ENCODE results near the gene RDX.
A peak's percentile ranks its signal among the peaks of the same experiment; 100 is the strongest.
"Not testable (repeated sequence)": the region's sequence is repeated elsewhere in the genome, so short reads cannot be mapped to it uniquely, and the experiment has no call there.

The RDX gene

GRCh38 chr11:110272919-110273318 lies 23.5 kb downstream of the RDX start:
- DNase-seq (ENCODE audit: low read depth in 3 of 3): no peak

GRCh38 chr11:110269996-110270395 lies 26.4 kb downstream of the RDX start:
- DNase-seq (ENCODE audit: low read depth in 3 of 3): no peak

- no peak for DNase-seq (ENCODE audit: low read depth in 3 of 3)
These were observed 28.0 kb downstream of the RDX start for GRCh38 chr11:110268441-110268840.

GRCh38 chr11:110262072-110262403 lies 34.4 kb downstream of the RDX start:
- DNase-seq (ENCODE audit: low read depth in 3 of 3): no peak

- no peak for DNase-seq (ENCODE audit: low read depth in 3 of 3)
These were observed 35.0 kb downstream of the RDX start for GRCh38 chr11:110261195-110262071.

- DNase-seq (ENCODE audit: low read depth in 3 of 3): no peak
These were observed 42.9 kb downstream of the RDX start for GRCh38 chr11:110253525-110253924.

- DNase-seq (ENCODE audit: low read depth in 3 of 3): no peak
These were observed 44.6 kb downstream of the RDX start for GRCh38 chr11:110251836-110252235.

- no peak for DNase-seq (ENCODE audit: low read depth in 3 of 3)
These were observed 46.2 kb downstream of the RDX start for GRCh38 chr11:110250168-110250567.

GRCh38 chr11:110249766-110250165 lies 46.6 kb downstream of the RDX start:
- DNase-seq (ENCODE audit: low read depth in 3 of 3): no peak

- no peak for DNase-seq (ENCODE audit: low read depth in 3 of 3)
These were observed 47.3 kb downstream of the RDX start for GRCh38 chr11:110249066-110249465.

GRCh38 chr11:110243791-110244190 lies 52.6 kb downstream of the RDX start:
- no peak for DNase-seq (ENCODE audit: low read depth in 3 of 3)

- DNase-seq (ENCODE audit: low read depth in 3 of 3): no peak
These were observed 53.7 kb downstream of the RDX start for GRCh38 chr11:110242746-110243145.

- DNase-seq (ENCODE audit: low read depth in 3 of 3): no peak
These were observed 54.2 kb downstream of the RDX start for GRCh38 chr11:110242188-110242587.

- no peak for DNase-seq (ENCODE audit: low read depth in 3 of 3)
These were observed 60.4 kb downstream of the RDX start for GRCh38 chr11:110235966-110236365.

GRCh38 chr11:110230377-110230776 lies 66.0 kb downstream of the RDX start:
- DNase-seq (ENCODE audit: low read depth in 3 of 3): no peak

GRCh38 chr11:110219006-110219785 lies 77.2 kb downstream of the RDX start:
- DNase-seq (ENCODE audit: low read depth in 3 of 3): no peak

- no peak for DNase-seq (ENCODE audit: low read depth in 3 of 3)
These were observed 78.5 kb downstream of the RDX start for GRCh38 chr11:110217936-110218335.

- no peak for DNase-seq (ENCODE audit: low read depth in 3 of 3)
These were observed 79.1 kb downstream of the RDX start for GRCh38 chr11:110217223-110217877.

GRCh38 chr11:110209313-110209694 lies 87.1 kb downstream of the RDX start:
- not testable (repeated sequence) for DNase-seq (ENCODE audit: low read depth in 3 of 3)

GRCh38 chr11:110208678-110209312 lies 87.6 kb downstream of the RDX start:
- DNase-seq (ENCODE audit: low read depth in 3 of 3): peak in 1 of 3 experiments; percentile 11

- no peak for DNase-seq (ENCODE audit: low read depth in 3 of 3)
These were observed 89.3 kb downstream of the RDX start for GRCh38 chr11:110207123-110207522.

- no peak for DNase-seq (ENCODE audit: low read depth in 3 of 3)
These were observed 95.6 kb downstream of the RDX start for GRCh38 chr11:110200836-110201235.
